Ovary (tissue), 9 donors: ENCODE results near the gene MTHFD1L. TPM values are rescaled to one million over a fixed set of nuclear protein-coding genes. Genes with fewer than 3 reads are reported as not detected.
A peak's percentile ranks its signal among the peaks of the same experiment; 100 is the strongest.

ENCODE experiments used
- DNase-seq, 5 donors: peaks; one replicate each; pipeline ENCODE4 v3.0.0-alpha.2; 2019 to 2020
- H3K27ac ChIP-seq, 2 donors: fragments of 200-600 bp; one replicate each; pipeline versions ENCODE4 v1.5.1 to v1.8.0; 2019 to 2022
- H3K27me3 ChIP-seq: fragments of 200-600 bp; one replicate; pipeline ENCODE4 v1.8.0; 2022
- H3K36me3 ChIP-seq: fragments of 200-600 bp; sonication (generic); one replicate; pipeline ENCODE4 v1.5.1; 2019
- H3K4me1 ChIP-seq: one replicate; pipeline ENCODE4 v1.8.1; 2013; ENCODE audit warnings: mild to moderate bottlenecking, moderate library complexity; ENCODE audit not compliant: insufficient read depth
- H3K4me3 ChIP-seq: fragments of 200-600 bp; sonication (generic); one replicate; pipeline ENCODE4 v1.5.1; 2017
- H3K9me3 ChIP-seq, 2 donors: fragments of 200-600 bp in 1 of 2; sonication (generic) in 1 of 2; one replicate each; pipeline versions ENCODE4 v1.5.1 to v1.8.1; 2013 to 2019; ENCODE audit warnings: mild to moderate bottlenecking in 1 of 2, moderate library complexity in 1 of 2
- EP300 ChIP-seq: sonication (generic); formaldehyde crosslinking; IDR thresholded peaks from one replicate; pipeline ENCODE4 v1.6.1; 2017; ENCODE audit warnings: antibody characterized with exemption
- POLR2A ChIP-seq: fragments of 450-650 bp; IDR thresholded peaks from one replicate; pipeline ENCODE4 v1.6.1; 2017; ENCODE audit warnings: antibody characterized with exemption, mild to moderate bottlenecking, moderate library complexity
- WGBS, 3 donors: extraction: QIAGEN DNeasy Blood & Tissue Kit in 1 of 3; methylation state at CpG; one replicate each; pipeline versions ENCODE4 v1.1.5 to v1.1.7; 2013 to 2017; 5-methylcytosine and 5-hydroxymethylcytosine counted together
- intact Hi-C, 4 donors: fragments of 100-400 bp; cut with DNase I; formaldehyde crosslinking; loops; one replicate each; pipeline versions ENCODE4 v1.11.0 to v1.15.1; 2022 to 2023
- polyA plus RNA-seq, 2 donors: library from polyadenylated mRNA; stranded (reverse); fragments of 200-250 nt in 1 of 2; fragments of 350-450 nt in 1 of 2; fragmentation: Illumina TruSeq in 1 of 2; extraction: RNeasy Lipid Tissue Mini Kit (QIAGEN cat#74804) in 1 of 2; gene quantifications; one replicate each; pipeline ENCODE4 v1.2.3, GENCODE V29; 2013 to 2014
- total RNA-seq, 7 donors: library from RNA; depleted of rRNA in 2 of 7; stranded (reverse); fragments of >200 nt in 2 of 7; fragmentation: NEBNext Ultra II Directional in 3 of 7; extraction: Animal tissue kit (Norgen Biotek cat#: 25700) in 3 of 7; gene quantifications; one replicate each; pipeline versions ENCODE4 v1.1.0 to v1.2.4, GENCODE V29; 2016 to 2023
- TF ChIP-seq, protein P1 (sequence below), 3 donors: fragments of 450-650 bp in 2 of 3; fragments of 200-600 bp in 1 of 3; IDR thresholded peaks; one replicate each; pipeline versions ENCODE4 v1.5.1 to v1.8.0; 2016 to 2022; ENCODE audit warnings: antibody characterized with exemption in 3 of 3, mild to moderate bottlenecking in 1 of 3
- donor health status: DM: no; HTN: no; CAD: no; lungs with moderate emphysema.
- donor health status: DM: no; HTN: no; CAD: no.
- donor health status: Bipolar disorder and iron deficiency.
- donor health status: DM: yes; HTN: yes; CAD: no.
- donor health status: DM: no; HTN: no; CAD: no.
- donor health status: DM: yes; HTN: yes; CAD: no.

Gene MTHFD1L
- total and polyA plus RNA-seq, 9 donors, result 13.0 to 91.1 (median 23.6) TPM

- Histone ChIP-seq H3K36me3 (no peaks in the 10 kb centered on the region), H3K4me1 (peaks cover 9% of the 10 kb centered on the region), H3K27me3 (no peaks in the 10 kb centered on the region), H3K9me3 (no peaks in the 10 kb centered on the region), H3K4me3 (no peak overlapping the region), H3K27ac (no peak overlapping the region)
- no peak for DNase-seq
- intact Hi-C loops, result no loop called here
- TF ChIP-seq, protein P1, sequence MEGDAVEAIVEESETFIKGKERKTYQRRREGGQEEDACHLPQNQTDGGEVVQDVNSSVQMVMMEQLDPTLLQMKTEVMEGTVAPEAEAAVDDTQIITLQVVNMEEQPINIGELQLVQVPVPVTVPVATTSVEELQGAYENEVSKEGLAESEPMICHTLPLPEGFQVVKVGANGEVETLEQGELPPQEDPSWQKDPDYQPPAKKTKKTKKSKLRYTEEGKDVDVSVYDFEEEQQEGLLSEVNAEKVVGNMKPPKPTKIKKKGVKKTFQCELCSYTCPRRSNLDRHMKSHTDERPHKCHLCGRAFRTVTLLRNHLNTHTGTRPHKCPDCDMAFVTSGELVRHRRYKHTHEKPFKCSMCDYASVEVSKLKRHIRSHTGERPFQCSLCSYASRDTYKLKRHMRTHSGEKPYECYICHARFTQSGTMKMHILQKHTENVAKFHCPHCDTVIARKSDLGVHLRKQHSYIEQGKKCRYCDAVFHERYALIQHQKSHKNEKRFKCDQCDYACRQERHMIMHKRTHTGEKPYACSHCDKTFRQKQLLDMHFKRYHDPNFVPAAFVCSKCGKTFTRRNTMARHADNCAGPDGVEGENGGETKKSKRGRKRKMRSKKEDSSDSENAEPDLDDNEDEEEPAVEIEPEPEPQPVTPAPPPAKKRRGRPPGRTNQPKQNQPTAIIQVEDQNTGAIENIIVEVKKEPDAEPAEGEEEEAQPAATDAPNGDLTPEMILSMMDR (IDR thresholded peaks at IDR 0.05), result no peak
- no peak for TF ChIP-seq POLR2A
- TF ChIP-seq EP300, result no peak
- 85 to 89% (median 85%) methylated on average over 3 of the region's 3 CpGs for WGBS, 3 donors
These were observed 22.6 kb downstream of the MTHFD1L start for GRCh38 chr6:150887978-150888563.

- no peak overlapping the region for H3K4me3 ChIP-seq
- no peaks in the 10 kb centered on the region for H3K27me3 ChIP-seq
- no peak for DNase-seq
- H3K9me3 ChIP-seq, result no peaks in the 10 kb centered on the region
- 87 to 97% (median 92%) methylated on average over 13 of the region's 13 CpGs for WGBS, 3 donors
- peaks cover 9% of the 10 kb centered on the region for H3K4me1 ChIP-seq
- H3K27ac ChIP-seq, result no peak overlapping the region
- H3K36me3 ChIP-seq, result no peaks in the 10 kb centered on the region
- intact Hi-C loops, result loop anchor here (5.0 to 10.0 kb wide), 7 partner anchors 104 to 442 kb away; no protein-coding TSS in a partner anchor
- TF ChIP-seq EP300 (no peak), POLR2A (no peak)
- TF ChIP-seq, protein P1 (IDR thresholded peaks at IDR 0.05), result no peak
These were observed 24.8 kb downstream of the MTHFD1L start for GRCh38 chr6:150890346-150890745.

DNA sequence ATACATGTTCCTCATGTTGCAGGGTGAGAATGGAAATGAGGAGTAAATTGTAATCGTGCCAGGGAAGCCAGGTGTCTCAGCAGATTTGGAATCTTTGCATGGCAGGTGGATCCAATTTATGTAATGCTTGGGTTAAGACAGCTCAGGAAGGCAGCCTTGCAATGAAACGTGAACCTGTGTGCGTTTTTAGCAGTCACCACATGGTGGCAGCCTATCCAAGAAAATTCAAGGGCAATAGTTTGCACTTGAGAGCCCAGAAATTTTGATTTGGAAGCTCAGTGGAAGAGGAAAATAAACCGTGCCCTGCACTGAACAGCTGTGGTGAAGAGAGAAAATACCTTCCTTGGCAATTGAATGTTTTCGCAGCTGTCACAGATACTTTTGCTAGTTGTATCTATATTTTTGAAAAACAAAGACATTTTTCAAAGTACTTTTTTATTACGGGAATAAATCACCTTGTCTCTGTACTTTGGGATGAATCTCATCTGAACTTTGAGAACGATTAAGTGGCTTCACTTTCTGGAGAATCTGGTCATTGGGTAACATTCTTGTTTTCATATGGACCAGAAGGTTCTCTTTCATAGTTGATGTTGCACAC lies 26.5 kb downstream of the MTHFD1L start:
- WGBS, 3 donors, result 3 to 5% (median 3%) methylated on average over 7 of the region's 7 CpGs
- Histone ChIP-seq H3K9me3 (no peaks in the 10 kb centered on the region), H3K36me3 (no peaks in the 10 kb centered on the region), H3K4me3 (no peak overlapping the region), H3K27ac (peak overlapping the region in 1 of 2 donors; percentile 14), H3K4me1 (peaks cover 9% of the 10 kb centered on the region), H3K27me3 (no peaks in the 10 kb centered on the region)
- intact Hi-C loops, result loop anchor here (5.0 to 10.0 kb wide), 7 partner anchors 103 to 440 kb away; no protein-coding TSS in a partner anchor
- TF ChIP-seq POLR2A, result no peak
- TF ChIP-seq EP300, result no peak
- TF ChIP-seq, protein P1 (IDR thresholded peaks at IDR 0.05), result peak; percentile 61 to 91 (median 88)
- DNase-seq, result peak; percentile 64 to 89 (median 84)

- Histone ChIP-seq H3K9me3 (no peaks in the 10 kb centered on the region), H3K27ac (no peak overlapping the region), H3K4me1 (peaks cover 9% of the 10 kb centered on the region), H3K36me3 (no peaks in the 10 kb centered on the region), H3K4me3 (no peak overlapping the region), H3K27me3 (no peaks in the 10 kb centered on the region)
- DNase-seq, result no peak
- WGBS, 3 donors, result 92 to 95% (median 94%) methylated on average over 8 of the region's 8 CpGs
- intact Hi-C loops, result loop anchor here (5.0 to 10.0 kb wide), 7 partner anchors 101 to 438 kb away; no protein-coding TSS in a partner anchor
- TF ChIP-seq, protein P1 (IDR thresholded peaks at IDR 0.05), result no peak
- TF ChIP-seq POLR2A (no peak), EP300 (no peak)
These were observed 28.8 kb downstream of the MTHFD1L start for GRCh38 chr6:150894191-150894744.
